SU-DHL-6 (cell line): ENCODE data around the gene BMPR2.
"Not testable (repeated sequence)": the region's sequence is repeated elsewhere in the genome, so short reads cannot be mapped to it uniquely, and the experiment has no call there.

ENCODE experiments used
- H2AFZ ChIP-seq: fragments of 200-600 bp; sonication (generic); 2 replicates; pipeline ENCODE4 v1.6.1; 2014; ENCODE audit warnings: low read depth, mild to moderate bottlenecking, moderate library complexity, mixed read lengths, antibody characterized with exemption, low read length; ENCODE audit not compliant: severe bottlenecking
- H3F3A ChIP-seq: fragments of 200-600 bp; shearing (Covaris generic); 2 replicates; pipeline ENCODE4 v1.6.0; 2016; ENCODE audit warnings: antibody characterized with exemption, mild to moderate bottlenecking; ENCODE audit not compliant: insufficient read depth
- H3K27ac ChIP-seq: fragments of 200-600 bp; sonication (generic); 2 replicates; pipeline ENCODE4 v1.5.1; 2016; ENCODE audit warnings: low read depth, mild to moderate bottlenecking, low read length, moderate library complexity, mixed read lengths
- H3K27me3 ChIP-seq: fragments of 200-600 bp; sonication (generic), shearing (Covaris generic); 2 replicates; pipeline ENCODE4 v1.6.0; 2014; ENCODE audit warnings: mild to moderate bottlenecking, low read length
- H3K36me3 ChIP-seq: fragments of 200-600 bp; sonication (generic); 2 replicates; pipeline ENCODE4 v1.6.1; 2014; ENCODE audit warnings: mild to moderate bottlenecking, low read length, mixed read lengths
- H3K4me2 ChIP-seq: fragments of 300-600, 200-600 bp; shearing (Covaris generic), sonication (generic); 2 replicates; pipeline ENCODE4 v1.6.0; 2014; ENCODE audit warnings: low read length, low read depth, mild to moderate bottlenecking; ENCODE audit not compliant: poor library complexity, severe bottlenecking
- H3K4me3 ChIP-seq: fragments of 200-600 bp; sonication (generic); 2 replicates; pipeline ENCODE4 v1.5.1; 2014; ENCODE audit warnings: antibody characterized with exemption, low read length, mild to moderate bottlenecking, mixed read lengths; ENCODE audit not compliant: insufficient read depth, poor library complexity, severe bottlenecking
- H3K79me2 ChIP-seq: fragments of 200-600 bp; sonication (generic); 2 replicates; pipeline ENCODE4 v1.6.1; 2014; ENCODE audit warnings: mild to moderate bottlenecking, low read length, moderate library complexity; ENCODE audit not compliant: insufficient read depth
- H3K9ac ChIP-seq: fragments of 200-600 bp; sonication (generic); 2 replicates; pipeline ENCODE4 v1.7.0; 2014; ENCODE audit warnings: mild to moderate bottlenecking, low read length
- H3K9me2 ChIP-seq: fragments of 200-600 bp; sonication (generic); replicated peaks from 2 replicates; pipeline ENCODE4 v1.6.1; 2014; ENCODE audit warnings: low read length; ENCODE audit not compliant: insufficient read depth
- H3K9me3 ChIP-seq: fragments of 200-600 bp; sonication (generic); 2 replicates; pipeline ENCODE4 v1.6.1; 2014; ENCODE audit warnings: low read length, mixed read lengths; ENCODE audit not compliant: insufficient read depth
- H4K20me1 ChIP-seq: fragments of 200-600 bp; sonication (generic); 2 replicates; pipeline ENCODE4 v1.6.1; 2014; ENCODE audit warnings: low read depth, mild to moderate bottlenecking, antibody characterized with exemption, low read length, moderate library complexity, mixed read lengths
- EZH2phosphoT487 ChIP-seq: fragments of 200-600 bp; sonication (generic), shearing (Covaris generic); conservative IDR thresholded peaks from 2 replicates; pipeline ENCODE4 v1.6.1; 2018; ENCODE audit warnings: mild to moderate bottlenecking, antibody characterized with exemption, low read length, moderate library complexity, mixed read lengths
- TF ChIP-seq, protein P1 (sequence below): fragments of 200-600 bp; sonication (generic); IDR thresholded peaks from one replicate; pipeline ENCODE4 v1.5.1; 2017; ENCODE audit warnings: antibody characterized with exemption, mild to moderate bottlenecking, low read length, moderate library complexity; ENCODE audit not compliant: insufficient read depth, poor library complexity, severe bottlenecking

The BMPR2 gene

DNA sequence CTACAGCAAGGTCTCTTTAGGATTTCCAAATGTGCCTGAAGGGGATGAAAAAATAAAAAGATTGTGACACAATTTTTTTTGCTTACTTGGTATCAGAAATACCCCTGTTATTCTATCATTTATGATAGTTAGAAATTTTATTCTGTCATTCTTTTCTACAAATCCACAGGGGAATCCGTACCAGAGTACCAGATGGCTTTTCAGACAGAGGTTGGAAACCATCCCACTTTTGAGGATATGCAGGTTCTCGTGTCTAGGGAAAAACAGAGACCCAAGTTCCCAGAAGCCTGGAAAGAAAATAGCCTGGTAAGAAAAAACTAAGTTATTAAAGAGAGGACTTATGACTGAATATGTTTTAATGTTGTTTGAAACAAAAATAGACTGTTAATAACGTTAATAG, 166.0 kb downstream of the BMPR2 start:
- H3K79me2 ChIP-seq = no peaks in the 10 kb centered on the region
- H3K27ac ChIP-seq = no peak overlapping the region
- no peaks in the 10 kb centered on the region for H4K20me1 ChIP-seq
- H3K27me3 ChIP-seq = no peaks in the 10 kb centered on the region
- no peak overlapping the region for H3K4me2 ChIP-seq
- H3K9me3 ChIP-seq = no peaks in the 10 kb centered on the region
- H3K36me3 ChIP-seq = no peaks in the 10 kb centered on the region
- H3F3A ChIP-seq = no peaks in the 10 kb centered on the region
- no peak for TF ChIP-seq EZH2phosphoT487
- TF ChIP-seq, protein P1, sequence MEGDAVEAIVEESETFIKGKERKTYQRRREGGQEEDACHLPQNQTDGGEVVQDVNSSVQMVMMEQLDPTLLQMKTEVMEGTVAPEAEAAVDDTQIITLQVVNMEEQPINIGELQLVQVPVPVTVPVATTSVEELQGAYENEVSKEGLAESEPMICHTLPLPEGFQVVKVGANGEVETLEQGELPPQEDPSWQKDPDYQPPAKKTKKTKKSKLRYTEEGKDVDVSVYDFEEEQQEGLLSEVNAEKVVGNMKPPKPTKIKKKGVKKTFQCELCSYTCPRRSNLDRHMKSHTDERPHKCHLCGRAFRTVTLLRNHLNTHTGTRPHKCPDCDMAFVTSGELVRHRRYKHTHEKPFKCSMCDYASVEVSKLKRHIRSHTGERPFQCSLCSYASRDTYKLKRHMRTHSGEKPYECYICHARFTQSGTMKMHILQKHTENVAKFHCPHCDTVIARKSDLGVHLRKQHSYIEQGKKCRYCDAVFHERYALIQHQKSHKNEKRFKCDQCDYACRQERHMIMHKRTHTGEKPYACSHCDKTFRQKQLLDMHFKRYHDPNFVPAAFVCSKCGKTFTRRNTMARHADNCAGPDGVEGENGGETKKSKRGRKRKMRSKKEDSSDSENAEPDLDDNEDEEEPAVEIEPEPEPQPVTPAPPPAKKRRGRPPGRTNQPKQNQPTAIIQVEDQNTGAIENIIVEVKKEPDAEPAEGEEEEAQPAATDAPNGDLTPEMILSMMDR = no peak
- H3K4me3 ChIP-seq = no peak overlapping the region
- no peaks in the 10 kb centered on the region for H3K9me2 ChIP-seq
- no peak overlapping the region for H2AFZ ChIP-seq
- no peak overlapping the region for H3K9ac ChIP-seq

DNA sequence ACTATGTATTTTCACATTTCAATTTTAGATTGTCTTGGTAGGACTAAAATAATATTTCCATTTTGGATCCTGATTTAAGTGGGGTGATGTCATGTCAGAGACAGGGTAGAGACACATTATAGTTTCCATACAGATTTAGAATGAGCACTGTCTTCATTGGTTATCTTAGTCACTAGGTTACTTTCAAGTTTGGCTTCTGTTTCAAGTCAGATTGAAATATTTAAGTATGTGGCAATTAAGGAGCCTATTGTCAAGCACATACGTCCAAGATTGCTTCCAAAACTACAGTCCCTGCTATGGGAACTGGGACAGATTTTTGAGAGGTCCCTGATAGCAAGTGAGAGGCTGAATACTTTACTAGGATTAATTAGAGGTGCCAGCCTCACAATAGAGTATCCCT, 169.4 kb downstream of the BMPR2 start:
- Histone ChIP-seq H3K9me3 (no peaks in the 10 kb centered on the region), H3K4me2 (no peak overlapping the region), H3K27ac (no peak overlapping the region), H4K20me1 (no peaks in the 10 kb centered on the region), H3K79me2 (no peaks in the 10 kb centered on the region), H2AFZ (no peak overlapping the region), H3K4me3 (no peak overlapping the region), H3K9ac (no peak overlapping the region), H3F3A (no peaks in the 10 kb centered on the region), H3K36me3 (no peaks in the 10 kb centered on the region), H3K9me2 (no peaks in the 10 kb centered on the region), H3K27me3 (no peaks in the 10 kb centered on the region)
- TF ChIP-seq, protein P1 = no peak
- TF ChIP-seq EZH2phosphoT487 = no peak

DNA sequence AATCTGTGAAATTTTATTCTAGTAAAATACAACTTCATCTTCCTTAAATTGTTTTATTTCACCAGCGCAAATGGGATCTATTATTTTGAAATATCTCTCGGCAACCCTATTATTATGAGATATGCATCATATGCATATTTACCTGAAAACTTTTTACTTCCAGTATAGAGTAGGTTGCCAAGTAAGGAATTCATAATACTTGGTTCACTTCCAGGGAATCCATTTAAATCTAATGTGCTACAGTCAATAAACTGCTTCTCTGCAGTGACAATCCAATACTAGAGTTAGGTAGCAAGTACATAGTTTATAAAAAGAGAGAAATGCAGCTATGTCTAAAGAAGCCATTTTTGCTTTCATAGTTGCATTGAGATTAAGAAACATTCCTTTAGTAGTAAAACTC, 169.8 kb downstream of the BMPR2 start:
- TF ChIP-seq EZH2phosphoT487 = no peak
- TF ChIP-seq, protein P1 = no peak
- Histone ChIP-seq H3K9me3 (no peaks in the 10 kb centered on the region), H3K9me2 (no peaks in the 10 kb centered on the region), H2AFZ (no peak overlapping the region), H3K4me3 (no peak overlapping the region), H3K36me3 (no peaks in the 10 kb centered on the region), H3K27ac (no peak overlapping the region), H3K27me3 (no peaks in the 10 kb centered on the region), H3K4me2 (no peak overlapping the region), H3F3A (no peaks in the 10 kb centered on the region), H3K79me2 (no peaks in the 10 kb centered on the region), H4K20me1 (no peaks in the 10 kb centered on the region), H3K9ac (no peak overlapping the region)

DNA sequence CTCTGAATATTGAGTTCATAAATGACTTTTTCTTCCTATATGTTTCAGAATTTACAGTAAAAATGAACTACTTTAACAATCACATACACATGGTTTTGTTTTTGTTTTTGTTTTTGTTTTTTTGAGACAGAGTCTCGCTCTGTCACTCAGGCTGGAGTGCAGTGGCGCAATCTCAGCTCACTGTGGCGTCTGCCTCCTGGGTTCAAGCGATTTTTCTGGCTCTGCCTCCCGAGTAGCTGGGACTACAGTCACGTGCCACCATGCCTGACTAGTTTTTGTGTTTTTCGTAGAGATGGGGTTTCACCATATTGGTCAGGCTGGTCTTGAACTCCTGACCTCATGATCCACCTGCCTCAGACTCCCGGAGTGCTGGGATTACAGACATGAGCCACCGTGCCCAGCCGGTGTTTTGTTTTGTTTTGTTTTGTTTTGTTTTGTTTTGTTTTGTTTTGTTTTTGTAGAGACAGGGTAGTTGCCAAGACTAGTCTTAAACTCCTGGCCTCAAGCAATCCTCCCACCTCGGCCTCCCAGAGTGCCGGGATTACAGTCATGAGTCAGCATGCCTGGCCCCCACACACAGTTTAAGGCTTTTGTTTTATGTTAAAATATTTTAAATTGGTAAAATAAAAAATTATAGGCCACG, 170.5 kb downstream of the BMPR2 start:
- not testable (repeated sequence) for H4K20me1 ChIP-seq, H3K9me3 ChIP-seq, H3K27ac ChIP-seq, H3K27me3 ChIP-seq, H3K79me2 ChIP-seq, H3K36me3 ChIP-seq, H2AFZ ChIP-seq, H3K4me2 ChIP-seq, H3K9me2 ChIP-seq, H3K9ac ChIP-seq, H3K4me3 ChIP-seq, H3F3A ChIP-seq
